NCI-H187 (cell line): Measurements from ENCODE around the gene EDEM1.
A peak's percentile ranks its signal among the peaks of the same experiment; 100 is the strongest.

Experiments used
- DNase-seq, 2 experiments: peaks; one replicate each; lab custom pipeline; 2025; lab: John Stamatoyannopoulos, UW

Gene EDEM1

DNA sequence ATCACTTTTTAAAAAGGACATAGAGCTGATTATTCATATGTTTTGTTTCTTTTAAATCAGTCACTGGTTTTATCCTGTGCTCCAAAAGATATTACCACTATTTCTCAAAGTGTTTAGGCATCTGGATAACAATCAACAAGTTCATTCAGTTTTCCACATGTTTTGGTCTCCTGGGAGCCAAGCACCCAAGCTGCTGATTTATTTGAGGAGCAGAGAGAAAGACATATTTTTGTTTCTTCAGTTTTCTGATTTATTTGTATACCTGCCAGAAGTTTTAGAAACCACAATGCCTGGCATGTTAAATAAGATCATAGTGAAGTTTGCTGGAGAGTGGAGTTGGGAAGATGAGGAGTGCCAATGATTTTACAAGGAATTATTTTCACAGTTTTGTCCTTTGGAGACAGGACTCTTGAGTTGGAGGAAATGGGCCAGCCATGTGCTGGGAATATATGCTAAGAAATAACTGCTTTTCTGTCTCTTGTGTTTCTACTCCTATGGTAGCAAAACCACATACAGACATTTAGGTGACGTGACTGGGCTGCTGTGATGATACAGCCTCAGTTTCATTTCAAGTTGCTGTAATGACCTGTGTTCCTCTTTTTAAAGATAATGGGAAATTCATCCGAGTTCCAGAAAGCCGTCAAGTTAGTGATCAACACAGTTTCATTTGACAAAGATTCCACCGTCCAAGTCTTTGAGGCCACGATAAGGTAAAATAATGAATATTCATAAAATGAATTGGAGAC, 11.7 kb downstream of the EDEM1 start:
- DNase-seq = no peak

DNA sequence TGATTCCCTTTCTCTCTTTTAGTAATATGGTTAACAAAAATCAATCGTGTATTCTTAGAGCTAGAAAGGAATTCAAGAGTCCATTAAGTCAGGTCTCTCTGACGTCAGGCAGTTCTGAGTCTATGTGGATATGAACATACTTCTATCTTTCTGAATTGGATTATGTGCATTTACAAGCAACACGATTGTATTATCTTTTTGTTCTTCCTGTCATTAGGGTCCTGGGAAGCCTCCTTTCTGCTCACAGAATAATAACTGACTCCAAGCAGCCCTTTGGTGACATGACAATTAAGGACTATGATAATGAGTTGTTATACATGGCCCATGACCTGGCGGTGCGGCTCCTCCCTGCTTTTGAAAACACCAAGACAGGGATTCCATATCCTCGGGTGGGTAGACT, 14.0 kb downstream of the EDEM1 start:
- DNase-seq = no peak

DNA sequence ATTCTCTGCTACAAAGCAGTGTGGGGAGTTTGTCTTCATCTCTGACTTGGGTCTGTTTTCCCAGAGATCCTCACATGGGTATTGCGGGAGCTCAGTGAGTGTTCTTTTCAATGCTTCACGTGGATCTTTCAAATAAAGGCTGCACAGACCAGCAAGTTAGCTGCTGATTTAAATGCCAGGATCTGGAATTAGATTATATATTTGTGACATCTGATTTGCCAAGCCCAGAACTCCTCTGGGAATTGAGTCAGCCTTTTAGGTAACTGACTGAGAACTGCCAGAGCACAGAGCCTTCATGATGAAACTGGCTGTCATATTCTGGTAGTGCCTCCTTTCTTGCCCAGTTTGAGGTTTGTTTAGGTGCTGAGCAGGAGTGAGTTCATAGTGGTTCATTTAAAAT, 14.7 kb downstream of the EDEM1 start:
- no peak for DNase-seq

DNA sequence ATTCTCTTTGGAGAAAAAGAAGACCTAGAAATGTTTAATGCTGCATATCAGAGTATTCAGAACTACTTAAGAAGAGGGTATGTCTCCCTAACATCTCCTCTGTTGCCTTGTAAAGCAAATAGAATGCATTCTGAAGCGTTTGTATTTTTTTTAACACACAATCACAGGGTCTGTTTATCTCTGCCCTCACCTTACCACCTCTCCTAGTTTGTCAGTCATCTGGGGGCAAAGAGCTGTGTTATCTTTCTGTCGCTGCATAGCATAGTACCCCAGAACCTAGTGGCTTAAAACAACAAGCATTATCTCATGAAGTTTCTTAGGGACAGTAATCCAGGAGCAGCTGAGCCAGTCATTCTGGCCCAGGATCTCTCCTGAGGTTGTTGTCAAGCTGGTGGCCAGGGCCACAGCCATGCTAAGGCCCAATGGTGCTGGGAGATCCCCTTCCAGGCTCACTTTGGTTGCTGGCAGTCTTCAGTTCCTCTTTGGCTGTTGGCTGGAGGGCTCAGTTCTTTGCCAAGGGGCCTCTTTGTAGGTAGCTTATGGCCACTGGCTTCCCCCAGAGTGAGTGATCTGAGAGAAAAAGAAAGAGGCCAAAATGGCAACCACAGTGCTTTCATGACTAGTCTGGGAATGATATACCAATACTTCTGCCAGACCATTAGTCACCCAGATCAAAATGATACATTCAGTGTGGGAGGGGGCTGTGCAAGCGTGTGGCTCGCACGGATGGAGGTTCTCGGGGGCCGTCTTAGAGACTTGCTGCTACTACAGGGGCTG, 17.8 kb downstream of the EDEM1 start:
- DNase-seq = no peak

DNA sequence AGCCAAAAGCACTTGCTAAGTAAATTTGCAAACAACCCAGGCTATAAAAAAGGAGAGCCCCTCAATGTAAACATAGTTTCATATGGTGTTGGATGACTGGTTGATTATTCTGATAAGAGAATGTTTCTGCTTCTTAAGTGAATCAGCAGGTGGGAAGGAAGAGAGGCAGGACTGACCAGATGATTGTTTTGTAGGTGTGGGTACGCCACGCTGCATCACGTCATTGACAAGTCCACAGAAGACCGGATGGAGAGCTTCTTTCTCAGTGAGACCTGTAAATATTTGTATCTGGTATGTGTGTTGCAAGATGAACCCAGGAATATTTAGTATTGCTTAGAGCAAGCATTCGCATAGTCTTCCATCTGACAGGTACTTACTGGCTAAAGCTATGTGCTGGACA, 23.4 kb downstream of the EDEM1 start:
- DNase-seq = no peak

DNA sequence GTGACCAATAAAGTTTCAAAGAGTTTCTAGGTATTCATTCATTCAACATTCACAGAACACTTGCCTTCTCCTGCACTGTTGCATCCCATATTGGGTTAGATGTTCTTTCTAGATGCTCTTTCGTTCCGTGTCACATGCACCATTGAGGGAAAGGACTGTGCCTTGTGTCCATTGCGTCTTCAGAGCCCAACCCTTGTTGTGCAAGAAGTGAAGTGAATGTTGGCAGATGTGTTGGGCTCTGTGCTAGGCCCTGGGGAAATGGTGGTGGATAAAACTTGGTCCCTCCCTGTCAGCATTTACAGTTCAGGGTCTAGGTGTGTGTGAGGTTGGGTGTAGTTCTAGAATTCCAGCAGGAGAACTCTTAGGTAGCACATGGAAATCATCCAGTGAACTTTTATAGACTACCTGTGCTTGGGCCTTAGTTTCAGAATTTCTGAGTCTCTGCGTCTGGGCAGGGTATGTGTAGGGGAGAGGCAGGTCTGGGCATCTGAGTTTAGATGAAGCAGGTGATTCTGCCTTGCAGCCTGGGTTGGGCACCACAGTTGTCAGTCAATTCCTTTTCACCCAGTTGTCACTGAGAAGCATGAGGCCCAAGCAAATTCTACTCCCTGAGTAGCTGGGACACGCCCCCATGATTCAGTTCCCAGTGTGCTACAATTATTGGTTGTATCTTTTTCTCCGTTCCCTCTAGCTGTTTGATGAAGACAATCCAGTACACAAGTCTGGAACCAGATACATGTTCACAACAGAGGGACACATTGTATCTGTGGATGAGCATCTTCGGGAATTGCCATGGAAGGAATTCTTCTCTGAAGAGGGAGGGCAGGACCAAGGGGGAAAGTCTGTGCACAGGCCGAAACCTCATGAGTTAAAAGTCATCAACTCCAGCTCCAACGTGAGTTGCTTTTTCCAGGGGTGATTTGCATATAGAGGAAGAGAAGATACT, 25.4 kb downstream of the EDEM1 start:
- DNase-seq = no peak

DNA sequence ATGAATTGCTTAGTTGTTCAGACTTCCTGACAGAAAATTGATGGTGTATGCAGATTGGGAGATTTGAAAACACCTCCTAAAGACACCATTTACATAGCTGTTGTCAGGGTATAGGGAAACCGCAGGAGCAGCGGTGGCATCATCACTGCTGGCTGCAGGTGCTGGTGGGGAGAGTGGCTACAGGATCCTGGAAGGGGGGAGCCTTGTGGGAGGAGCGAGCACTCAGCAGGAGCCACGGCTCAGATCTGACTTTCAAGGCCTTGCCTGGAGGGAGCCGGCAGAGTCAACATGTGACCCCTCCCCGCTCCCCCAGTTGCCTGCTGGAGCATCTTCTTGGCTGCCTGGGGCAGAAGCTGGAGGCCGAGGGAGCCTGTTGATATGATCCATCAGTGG, 26.1 kb downstream of the EDEM1 start:
- no peak for DNase-seq

DNA sequence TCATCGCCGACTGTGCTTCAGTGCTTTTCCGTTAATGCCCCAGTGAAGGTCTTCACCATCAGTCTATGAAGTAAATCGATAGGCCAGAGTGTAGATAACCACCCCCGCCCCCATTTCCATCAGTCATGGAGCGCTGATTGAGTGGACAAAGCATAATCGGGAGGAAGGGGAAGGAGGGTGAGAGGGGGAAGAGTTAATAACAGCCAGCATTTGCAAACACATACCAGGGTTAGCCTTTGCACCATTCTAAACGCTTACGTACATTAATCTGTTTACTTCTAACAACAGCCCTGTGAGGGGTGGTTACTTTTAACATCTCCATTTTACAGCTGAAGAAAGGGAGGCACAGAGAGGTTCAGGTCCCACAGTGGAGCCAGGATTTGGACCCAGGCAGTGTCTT, 26.8 kb downstream of the EDEM1 start:
- no peak for DNase-seq

DNA sequence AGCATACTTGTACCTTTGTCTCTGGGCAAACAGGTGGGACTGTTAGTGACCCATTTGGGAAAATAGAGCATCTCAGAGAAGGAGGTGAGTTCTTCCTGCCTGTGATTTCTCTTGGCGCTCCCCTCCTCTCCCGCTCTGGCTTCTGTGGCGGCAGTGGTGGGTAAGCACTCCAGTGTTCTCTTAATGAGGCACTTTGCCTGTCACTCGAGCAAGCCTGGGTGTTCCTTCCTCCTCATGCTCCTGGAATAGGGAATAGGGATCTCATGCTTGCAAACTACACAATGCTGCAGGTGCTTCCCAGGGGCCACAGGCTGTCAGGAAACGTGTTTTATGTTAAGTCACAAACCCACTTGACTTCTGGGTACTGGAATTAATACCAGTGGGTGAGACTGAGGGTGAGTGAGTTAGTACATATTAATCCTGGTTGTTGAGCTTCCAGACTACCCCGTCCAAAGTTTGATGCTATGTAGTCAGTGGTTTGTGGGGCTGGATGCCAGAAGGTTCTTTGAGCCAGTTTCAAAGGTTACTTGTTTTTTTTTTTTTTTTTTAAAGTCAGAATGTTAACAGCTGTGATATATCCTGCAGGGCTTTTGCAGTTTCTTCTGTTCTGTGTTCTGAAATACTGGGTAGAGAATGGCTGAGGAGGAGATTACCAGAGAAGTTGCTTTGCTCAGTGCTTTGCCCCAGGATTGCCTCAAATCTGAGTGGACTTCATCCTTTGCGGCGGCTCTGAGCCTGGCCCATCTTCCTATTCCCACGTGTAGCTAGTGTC, 30.5 kb downstream of the EDEM1 start:
- DNase-seq = peak; percentile 22 to 32

DNA sequence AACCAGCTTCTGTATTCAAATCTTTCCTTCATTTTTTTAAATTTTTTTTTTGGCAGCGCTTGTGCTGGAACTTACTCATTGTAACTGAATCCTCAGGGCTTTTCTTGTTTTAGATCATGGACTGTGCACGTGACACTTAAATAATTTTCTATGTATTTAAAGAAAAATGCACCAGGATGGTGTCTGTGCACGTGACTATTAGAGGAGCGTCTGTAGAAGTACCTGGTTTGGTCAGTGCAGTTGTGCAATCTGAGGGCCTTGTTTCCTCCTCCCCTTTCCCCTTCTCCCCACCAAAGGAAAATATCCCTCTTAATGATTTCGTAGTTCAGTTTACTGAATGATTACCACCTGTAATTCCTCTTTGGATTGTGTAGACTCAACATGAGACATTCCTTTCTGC, 31.3 kb downstream of the EDEM1 start:
- no peak for DNase-seq

DNA sequence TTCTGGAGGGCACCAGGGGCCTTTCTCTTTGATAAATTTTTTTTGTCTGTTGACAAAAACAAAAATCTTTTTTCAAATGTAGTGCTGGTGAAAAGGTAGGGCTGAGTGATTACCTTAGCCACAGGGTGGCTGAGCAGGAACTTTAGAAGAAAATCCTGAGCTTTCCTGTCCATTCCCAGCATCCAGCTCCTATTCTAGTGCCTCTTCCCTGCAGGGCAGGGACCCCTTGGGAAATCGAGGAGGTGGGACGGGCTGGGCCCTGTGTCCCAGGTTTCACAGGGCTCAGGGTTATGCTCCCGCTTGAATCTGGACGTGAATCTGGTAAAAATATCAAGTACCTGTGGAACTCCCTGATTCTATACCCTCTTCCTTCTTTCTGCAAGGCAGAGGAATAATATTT, 31.7 kb downstream of the EDEM1 start:
- no peak for DNase-seq

DNA sequence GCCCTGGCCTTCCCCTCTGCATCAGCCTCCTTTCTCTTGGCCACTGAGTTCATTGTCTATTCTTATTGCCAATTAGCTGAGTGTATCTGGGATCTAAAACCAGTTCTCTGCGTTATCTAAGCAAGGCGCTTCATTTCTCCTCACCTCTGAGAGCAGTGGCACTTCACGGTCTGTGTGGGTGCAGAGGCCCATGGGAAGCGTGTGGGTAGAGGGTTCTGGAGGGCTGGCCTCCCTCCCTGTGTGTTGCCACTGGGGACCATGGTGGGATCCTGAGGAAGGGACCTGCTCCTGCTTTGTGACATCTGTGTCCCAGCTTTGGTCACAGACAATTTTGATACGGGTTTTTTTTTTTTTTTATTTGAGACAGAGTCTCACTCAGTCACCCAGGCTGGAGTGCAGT, 32.7 kb downstream of the EDEM1 start:
- DNase-seq = no peak

DNA sequence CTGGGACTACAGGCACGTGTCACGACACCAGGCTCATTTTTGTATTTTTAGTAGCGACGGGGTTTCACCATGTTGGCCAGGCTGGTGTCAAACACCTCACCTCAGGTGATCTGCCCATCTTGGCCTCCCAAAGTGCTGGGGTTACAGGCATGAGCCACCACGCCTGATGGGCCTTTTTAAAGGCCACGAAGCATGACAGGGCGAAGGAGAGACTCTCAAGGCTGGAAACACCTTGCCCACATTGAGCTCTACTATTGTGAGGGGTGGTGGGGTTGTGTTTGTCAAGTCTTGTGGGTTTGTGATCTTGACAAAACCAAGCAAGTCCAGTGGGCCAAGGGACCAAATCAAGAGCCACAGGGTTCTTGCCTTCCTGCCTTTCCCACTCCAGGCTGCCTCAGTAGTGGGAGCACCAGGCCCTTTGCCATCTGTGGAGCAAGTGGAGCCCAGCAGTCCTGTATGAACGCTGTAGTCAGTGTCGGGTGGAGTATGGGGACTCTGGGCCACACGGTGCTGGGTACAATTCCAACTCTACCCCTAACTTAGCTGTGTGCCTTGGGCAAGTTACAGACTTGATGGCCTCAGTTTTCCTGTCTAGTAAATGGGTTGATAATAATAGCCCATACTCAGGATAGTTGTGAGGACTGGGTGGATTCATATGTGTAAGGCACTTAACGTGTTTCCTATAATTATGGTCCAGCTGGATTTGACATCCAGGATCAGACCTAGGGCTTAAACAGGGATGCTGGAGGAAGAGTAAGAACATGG, 33.3 kb downstream of the EDEM1 start:
- no peak for DNase-seq

DNA sequence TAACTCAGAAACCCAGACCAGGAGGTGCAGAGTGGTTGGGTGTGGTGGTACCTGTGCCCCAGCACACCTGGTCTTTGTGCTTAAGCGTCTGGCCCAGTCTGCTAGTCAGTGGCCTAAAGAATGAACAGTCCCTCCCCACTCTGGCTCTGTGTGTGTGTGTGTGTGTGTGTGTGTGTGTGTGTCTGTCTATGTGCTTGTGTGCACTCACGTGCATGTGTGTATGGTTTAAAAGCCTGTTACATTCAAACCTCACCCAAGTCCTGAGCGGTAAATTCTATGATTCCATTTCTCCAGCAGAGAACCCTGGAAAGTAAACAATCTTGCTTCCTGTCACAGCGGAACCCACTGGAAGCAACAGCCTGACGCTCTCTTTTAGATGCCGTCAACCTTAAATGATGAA, 34.2 kb downstream of the EDEM1 start:
- DNase-seq = no peak

DNA sequence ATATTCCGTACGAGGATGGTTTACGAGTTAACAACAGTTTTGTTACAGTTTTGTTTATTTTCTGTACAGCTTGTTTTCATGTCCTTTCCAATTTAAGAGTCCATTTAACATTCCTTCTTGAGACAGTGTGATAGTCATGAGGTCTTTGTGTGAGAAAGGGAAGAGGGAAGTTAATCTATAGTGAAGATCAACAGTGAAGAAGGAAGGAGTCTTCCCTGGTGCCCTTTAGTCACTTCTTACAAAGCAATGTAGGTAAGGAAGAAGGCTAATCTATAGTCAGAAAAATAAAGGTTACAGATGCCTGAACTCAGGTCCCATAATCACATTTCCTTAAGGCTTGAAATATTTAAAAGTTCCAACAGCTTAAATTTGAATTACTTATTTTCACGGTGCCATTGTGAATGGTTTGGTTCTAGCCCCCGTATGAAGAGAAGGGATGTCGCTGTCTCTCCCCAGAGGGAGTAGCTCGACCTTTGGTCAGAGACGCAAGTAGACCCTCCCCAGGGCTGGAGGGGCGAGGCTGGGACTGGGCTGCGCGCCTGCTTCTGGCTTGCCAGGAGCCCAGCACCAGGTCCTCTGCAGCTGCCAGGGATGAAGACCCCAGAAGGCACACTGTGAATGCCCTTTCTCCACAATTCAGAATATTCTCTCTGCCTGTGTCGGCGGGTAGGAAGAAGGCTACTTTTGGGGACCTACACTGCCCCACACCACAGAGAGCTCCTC, 34.9 kb downstream of the EDEM1 start:
- no peak for DNase-seq

DNA sequence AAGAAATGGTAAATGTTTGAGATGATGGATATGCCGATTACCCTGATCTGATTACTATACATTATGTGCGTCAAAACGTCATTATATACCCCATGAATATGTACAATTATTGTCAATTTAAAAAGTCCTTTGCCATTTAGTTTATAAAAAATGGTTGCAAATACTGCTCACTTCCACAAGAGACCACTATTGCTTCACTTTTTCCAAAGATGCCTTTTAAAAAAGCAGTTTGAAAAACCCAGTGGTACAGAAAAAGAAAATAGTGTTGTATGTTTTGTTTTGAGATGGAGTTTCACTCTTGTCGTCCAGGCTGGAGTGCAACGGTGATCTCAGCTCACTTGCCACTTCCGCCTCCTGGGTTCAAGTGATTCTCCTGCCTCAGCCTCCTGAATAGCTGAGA, 39.3 kb downstream of the EDEM1 start:
- DNase-seq = no peak

DNA sequence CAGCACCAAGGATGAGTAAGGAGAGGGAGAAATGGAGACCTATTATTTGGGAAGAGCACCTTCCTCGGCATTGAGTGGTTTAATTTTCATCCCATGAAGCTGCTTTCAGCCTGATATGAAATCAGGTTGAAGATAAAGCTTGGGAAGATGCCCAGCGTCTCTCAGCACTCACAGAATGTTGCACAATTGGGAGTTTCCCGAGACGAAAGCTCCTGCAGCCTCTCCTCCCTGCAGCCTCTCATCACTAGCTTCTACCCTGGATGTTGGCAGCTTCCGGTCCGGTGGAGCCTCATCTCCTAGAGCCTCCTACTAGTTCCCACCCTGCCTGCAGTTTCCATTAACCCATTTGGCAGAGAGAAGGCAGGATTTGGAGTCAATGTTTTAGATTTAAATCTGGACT, 40.3 kb downstream of the EDEM1 start:
- no peak for DNase-seq

DNA sequence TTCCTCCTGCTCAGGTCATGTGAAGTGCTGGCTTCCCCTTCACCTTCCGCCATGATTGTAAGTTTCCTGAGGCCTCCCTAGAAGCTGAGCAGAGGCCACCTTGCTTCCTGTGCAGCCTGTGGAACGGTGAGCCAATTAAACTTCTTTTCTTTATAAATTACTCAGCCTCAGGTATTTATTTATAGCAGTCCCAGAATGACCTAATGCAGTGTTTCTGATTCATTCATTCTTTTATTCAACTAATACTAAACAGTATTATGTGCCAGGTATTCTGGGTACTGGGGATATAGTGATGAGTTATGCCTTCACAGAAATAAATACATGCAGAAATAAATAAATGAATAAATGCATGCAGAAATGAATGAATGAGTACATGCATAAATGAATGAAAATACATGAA, 41.9 kb downstream of the EDEM1 start:
- no peak for DNase-seq

DNA sequence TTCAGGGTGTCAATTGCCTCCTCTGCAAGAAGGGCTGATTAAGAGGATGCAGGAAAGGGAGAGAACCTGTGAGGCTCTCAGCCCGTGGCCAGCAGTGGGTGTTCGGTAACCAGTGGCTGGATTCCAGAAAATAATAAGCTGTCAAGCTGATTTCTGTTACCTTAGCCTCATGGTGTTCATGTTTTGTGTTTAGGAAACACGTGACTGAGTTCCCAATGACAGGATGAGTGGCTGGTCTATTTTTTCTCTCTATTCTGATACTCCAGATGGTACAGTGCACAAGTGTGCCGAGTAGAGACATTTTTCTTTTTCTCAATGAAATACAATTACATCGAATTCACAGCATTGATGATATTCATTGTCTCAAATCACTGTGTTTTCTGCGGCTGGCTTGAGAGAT, 43.6 kb downstream of the EDEM1 start:
- DNase-seq = no peak

DNA sequence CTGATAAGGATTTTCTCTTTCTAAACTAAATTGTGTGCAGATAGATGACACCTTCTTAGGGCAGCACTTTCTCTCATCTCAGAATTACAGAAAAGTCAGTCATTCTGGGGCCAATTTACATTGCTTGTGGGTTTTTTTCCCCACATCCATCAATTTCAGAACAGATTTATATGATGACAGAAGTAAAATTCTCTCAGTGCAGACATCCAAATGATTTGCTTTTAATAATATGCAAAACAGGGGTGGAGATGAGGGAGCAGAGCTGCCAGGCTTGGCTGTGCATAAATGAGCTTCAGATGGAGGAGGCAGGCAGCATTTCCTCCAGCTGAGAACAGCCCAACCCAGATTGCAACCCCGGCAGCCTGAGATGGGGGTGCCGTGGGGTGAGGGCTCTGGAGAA, 44.0 kb downstream of the EDEM1 start:
- no peak for DNase-seq
